Lower leg skin (tissue), 3 donors: Measurements from ENCODE around the gene TULP1.

Experiments
- POLR2A ChIP-seq, 2 donors: fragments of 450-650 bp; IDR thresholded peaks; one replicate each; pipeline ENCODE4 v1.6.1; 2016 to 2017; ENCODE audit warnings: antibody characterized with exemption in 2 of 2, mild to moderate bottlenecking in 1 of 2, moderate library complexity in 1 of 2
- TF ChIP-seq, protein P1 (sequence below), 3 donors: fragments of 450-650 bp; IDR thresholded peaks; one replicate each; pipeline ENCODE4 v1.5.1; 2016; ENCODE audit warnings: antibody characterized with exemption in 3 of 3, mild to moderate bottlenecking in 3 of 3, moderate library complexity in 2 of 3

DNA sequence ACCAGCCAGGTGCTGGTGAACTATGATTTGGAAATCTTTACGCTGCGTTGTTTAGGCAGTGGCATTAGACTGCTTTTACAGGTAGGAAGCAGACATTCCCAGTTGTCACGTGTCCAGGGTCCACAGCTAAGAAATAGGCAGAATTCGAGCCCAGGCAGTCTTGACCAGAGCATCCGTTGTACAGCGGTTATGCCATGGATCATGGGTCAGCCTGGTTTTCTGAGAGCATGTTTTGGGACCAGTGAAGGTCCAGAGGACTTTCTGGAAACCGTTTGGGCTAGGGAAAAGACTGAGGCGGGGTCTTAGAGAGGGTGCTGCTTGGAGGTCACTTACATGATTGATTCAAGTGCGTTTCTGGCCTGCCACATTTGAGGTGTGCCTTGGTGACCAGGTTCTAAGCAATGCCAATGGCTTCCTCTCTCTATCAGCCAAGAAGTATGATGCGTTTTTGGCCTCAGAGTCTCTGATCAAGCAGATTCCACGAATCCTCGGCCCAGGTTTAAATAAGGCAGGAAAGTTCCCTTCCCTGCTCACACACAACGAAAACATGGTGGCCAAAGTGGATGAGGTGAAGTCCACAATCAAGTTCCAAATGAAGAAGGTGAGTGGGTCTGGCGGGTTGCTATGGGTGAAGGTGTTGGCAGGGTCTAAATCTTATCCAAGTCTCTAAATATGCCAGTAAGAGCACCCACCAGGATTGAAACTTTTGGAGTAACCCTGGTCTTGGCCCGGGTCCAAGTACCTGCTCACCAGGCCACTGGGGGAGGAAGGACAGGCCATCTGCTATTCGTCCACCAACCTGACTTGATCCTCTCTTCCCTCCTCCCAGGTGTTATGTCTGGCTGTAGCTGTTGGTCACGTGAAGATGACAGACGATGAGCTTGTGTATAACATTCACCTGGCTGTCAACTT, 42.7 kb downstream of the TULP1 start:
- TF ChIP-seq, protein P1, sequence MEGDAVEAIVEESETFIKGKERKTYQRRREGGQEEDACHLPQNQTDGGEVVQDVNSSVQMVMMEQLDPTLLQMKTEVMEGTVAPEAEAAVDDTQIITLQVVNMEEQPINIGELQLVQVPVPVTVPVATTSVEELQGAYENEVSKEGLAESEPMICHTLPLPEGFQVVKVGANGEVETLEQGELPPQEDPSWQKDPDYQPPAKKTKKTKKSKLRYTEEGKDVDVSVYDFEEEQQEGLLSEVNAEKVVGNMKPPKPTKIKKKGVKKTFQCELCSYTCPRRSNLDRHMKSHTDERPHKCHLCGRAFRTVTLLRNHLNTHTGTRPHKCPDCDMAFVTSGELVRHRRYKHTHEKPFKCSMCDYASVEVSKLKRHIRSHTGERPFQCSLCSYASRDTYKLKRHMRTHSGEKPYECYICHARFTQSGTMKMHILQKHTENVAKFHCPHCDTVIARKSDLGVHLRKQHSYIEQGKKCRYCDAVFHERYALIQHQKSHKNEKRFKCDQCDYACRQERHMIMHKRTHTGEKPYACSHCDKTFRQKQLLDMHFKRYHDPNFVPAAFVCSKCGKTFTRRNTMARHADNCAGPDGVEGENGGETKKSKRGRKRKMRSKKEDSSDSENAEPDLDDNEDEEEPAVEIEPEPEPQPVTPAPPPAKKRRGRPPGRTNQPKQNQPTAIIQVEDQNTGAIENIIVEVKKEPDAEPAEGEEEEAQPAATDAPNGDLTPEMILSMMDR (IDR thresholded peaks at IDR 0.05), result no peak
- no peak for TF ChIP-seq POLR2A (IDR thresholded peaks at IDR 0.05)
